Amygdala (tissue), 56 donors: ENCODE data around the gene GPR89A.
"Not testable (repeated sequence)": the region's sequence is repeated elsewhere in the genome, so short reads cannot be mapped to it uniquely, and the experiment has no call there.

Source experiments
- DNase-seq, 56 donors: peaks; one replicate each; lab custom pipeline; 2025; lab: John Stamatoyannopoulos, UW

Gene GPR89A

DNA sequence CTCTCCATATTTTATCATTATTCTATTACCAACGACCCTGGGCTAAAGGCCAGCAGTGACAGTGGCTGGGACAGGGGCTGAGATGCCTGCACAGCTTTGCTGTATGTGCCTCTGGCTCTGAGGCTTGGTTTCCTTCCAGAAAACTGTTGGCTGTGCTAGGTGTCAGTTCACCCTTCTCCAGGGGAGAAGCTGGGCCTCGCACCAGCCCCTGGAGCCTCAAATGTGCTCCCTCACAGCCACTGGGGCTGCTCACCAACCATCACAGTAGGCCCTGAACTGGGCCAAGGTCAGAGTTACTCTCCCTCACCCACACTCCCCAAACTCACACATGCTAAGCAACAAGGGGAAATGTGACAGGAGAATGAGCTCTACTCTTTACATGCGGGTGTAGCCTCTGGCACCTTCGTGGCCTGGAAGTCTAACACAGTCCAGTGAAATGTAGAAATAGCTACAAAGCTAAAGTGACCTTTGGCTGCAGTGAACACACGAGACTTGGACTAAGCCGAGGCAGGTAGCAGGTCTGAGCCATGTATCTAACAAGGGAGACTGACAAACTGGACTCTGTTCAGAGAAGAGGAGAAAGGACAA is 106.8 kb downstream of the GPR89A start:
- DNase-seq, result no peak

DNA sequence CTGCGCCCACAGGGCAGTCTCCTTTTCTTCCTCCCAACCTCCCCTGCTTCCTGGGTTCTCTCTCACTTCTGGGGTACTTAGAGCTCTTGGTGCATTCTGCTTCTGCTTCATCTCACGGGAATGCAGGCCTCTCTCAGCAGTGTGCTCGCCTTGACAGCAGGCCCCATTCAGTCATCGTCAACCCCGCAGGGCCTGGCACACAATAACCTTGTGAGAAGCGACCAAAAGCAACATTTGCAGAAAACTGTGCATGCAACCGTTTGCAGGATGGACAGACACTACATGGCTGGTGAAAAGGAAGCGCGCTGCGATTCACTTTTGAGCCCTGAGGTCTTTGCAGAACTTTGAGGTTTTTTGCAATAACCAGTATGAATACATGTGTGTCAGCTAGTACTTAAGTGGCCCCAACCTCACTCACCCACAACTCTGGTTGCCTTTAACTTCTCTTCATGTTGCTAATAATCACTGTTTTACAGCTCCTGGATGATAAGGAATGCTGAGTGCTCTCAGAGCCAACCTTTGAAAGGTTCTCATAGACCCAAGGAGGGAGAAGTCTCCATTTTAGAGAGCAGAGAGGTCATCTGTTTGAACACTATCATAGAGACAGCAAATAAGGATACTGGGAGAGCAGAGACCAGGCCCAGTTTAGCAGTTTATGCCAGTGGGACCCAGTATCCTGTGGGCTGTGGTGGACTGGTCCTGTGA is 109.0 kb downstream of the GPR89A start:
- DNase-seq, result no peak

DNA sequence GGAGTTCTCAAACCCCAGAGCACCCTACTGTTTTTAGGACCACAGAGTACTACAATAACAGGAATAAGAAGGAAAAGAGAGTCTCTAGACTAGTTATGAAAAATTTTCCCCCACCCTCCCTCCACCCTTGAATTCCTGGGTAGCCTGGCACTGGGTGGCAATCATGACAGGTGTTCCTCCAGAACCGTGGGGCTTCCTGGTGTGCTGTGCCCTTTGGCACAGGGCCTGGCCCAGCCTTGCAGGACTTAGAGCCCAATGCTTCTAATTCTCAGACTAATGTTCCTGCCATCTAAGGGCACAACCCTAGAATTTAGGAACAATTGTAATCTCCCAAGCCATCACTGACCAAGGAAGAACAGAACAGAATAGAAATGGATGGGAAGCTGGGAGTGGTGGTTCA is 110.0 kb downstream of the GPR89A start:
- DNase-seq, result no peak

DNA sequence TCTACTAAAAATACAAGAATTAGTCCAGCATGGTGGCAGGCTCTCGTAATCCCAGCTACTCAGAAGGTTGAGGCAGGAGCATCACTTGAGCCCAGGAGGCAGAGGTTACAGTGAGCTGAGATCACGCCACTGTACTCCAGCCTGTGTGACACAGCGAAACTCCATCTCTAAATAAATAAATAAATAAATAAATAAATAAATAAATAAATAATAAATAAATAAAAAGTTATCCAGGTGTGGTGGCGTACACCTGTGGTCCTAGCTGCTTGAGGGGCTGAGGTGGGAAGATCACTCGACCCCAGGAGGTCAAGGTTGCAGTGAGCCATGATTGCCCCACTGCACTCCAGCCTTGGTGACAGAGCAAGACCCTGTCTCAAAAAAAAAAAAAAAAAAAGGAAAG is 110.7 kb downstream of the GPR89A start:
- not testable (repeated sequence) for DNase-seq

DNA sequence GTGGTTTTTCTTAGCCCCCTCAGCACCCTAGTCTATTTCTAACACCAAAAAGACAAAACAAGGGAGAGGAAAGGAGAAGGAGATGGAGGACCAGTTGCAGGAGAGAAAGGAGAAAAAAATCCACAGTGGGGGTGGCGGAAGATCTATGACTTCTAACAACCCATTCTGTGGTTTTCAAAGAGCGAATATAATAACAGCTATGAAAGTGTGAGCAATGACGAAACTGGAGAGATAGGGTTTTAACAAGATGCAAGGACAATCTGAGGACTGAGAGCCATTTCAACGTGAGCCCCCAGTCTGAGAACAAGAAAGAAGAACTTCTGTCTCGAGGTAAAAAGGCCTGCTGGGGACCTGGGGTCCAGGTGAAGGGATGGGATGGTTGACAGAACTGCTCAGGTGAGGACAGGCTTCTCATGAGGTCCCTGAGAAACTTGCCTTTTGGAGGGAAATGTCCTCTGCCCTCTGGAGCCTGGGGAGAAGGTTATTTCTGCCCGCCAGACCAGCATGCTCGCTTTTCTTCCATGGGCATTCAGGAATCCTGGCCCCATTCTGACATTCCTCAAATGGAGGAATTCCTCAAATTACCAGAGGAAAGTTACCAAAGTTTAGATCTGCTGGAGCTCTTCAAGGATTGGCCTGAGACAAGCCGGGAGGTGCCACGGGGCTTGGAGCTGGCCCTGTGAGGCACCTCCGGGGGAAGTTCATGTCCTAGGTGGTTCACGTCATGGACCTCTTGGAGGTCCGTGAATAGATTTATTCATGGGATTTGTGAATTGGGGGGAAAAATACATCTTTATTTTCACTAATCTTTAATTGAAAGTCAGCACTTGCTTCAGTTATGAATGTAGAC is 111.7 kb downstream of the GPR89A start, which contains the start of gene CD160:
TSS of gene CD160 (plus strand) at position 270 of the 850 bp plus-strand sequence. CDS start 8,829 bp downstream, outside the sequence.
- DNase-seq, result no peak
